ENCODE data around the gene MGAM2.

MGAM2 gene

DNA sequence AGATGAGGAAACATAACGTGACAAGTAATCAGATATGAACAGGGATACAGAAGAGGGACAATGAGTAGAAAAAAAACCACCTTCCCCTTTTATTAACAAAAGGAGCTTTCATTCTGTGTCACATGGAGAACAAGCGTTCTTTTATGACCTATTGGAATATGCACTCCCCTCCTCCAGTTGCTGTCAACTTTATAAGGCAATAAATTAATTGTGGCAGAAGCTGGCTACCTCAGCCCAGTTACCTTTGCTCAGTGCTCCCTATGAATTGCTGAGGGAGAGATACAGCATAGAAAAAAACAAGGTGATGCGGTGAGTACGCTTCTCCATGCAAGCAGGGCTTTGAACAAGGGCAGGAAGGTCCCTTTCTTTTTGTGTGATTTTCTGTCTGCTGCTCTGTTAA lies at the start of gene MGAM2:
MGAM2 (plus strand) TSS at position 220 of the 400 bp plus-strand sequence. CDS start 5,156 bp downstream, outside the sequence.
- TF ChIP-seq ZFX (IDR thresholded peaks at IDR 0.05; ENCODE audit: borderline replicate concordance): no peak
- TF ChIP-seq, protein P1, sequence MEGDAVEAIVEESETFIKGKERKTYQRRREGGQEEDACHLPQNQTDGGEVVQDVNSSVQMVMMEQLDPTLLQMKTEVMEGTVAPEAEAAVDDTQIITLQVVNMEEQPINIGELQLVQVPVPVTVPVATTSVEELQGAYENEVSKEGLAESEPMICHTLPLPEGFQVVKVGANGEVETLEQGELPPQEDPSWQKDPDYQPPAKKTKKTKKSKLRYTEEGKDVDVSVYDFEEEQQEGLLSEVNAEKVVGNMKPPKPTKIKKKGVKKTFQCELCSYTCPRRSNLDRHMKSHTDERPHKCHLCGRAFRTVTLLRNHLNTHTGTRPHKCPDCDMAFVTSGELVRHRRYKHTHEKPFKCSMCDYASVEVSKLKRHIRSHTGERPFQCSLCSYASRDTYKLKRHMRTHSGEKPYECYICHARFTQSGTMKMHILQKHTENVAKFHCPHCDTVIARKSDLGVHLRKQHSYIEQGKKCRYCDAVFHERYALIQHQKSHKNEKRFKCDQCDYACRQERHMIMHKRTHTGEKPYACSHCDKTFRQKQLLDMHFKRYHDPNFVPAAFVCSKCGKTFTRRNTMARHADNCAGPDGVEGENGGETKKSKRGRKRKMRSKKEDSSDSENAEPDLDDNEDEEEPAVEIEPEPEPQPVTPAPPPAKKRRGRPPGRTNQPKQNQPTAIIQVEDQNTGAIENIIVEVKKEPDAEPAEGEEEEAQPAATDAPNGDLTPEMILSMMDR (IDR thresholded peaks at IDR 0.05): no peak

DNA sequence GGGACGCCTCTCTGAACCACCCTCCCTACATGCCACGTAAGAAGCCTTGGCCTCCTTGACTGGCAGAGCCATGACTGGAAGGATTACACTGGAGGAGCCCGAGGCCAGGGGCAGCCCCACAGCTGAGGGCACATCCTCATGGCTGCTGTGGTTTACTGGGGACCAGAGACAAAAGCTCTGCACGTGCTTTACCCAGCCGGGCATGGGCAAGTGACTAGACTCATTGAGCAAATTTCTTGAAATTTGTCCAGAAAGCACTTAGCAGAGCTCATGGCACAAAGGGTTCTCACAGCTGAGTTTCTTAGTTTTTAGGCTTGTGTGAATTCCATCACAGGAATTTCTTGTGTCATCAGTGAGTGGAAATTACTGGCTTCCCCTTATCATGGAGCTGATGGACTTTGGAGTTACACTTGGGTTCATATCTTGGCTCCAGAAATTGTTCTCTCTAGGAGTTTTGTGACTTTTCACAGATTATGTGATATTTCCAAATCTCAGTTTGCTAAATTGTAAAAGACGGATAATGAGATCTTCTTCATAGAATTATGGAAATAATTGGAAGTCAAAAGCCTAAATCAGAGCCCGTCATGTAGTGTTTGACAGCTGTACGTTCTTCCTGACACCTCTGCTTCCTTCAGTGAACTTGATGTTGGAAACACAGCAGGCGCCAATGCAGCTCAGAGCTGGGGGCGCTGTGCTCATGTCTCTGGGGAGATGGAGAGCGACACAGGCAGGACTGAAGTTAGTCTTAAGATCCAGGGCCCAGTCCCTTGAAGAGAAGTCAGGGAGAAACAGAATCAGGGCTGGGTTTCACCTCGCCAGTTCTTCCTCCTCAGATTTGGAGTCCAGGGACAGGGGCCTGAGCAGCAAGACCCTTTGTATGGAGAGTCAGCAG lies 47.7 kb upstream of the MGAM2 start:
- H3K27ac ChIP-seq: no peak overlapping the region
- TF ChIP-seq, protein P1 (IDR thresholded peaks at IDR 0.05): no peak
- no peak for TF ChIP-seq ZFX (IDR thresholded peaks at IDR 0.05; ENCODE audit: borderline replicate concordance)

More for the DNA sequence above, at the start of gene MGAM2:
- H3K27ac ChIP-seq: no peak within 1 kb of the TSS

DNA sequence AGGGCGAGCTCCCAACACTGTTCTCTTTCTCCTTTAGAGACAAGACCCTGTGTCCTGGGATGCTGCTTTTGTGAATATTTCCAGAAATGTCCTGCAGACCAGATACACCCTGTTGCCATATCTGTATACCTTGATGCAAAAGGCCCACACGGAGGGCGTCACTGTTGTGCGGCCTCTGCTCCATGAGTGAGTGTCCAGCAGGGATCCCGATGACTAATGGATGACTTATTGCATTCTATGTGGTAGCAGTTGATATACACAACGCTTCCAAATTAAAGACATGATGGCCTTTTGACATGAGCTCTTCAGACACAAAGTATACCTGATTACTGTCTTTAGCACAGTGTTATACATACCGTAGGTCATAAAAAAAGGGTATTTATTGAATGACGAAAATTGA lies 45.0 kb upstream of the MGAM2 start:
- no peak for TF ChIP-seq ZFX (IDR thresholded peaks at IDR 0.05; ENCODE audit: borderline replicate concordance)
- TF ChIP-seq, protein P1 (IDR thresholded peaks at IDR 0.05): no peak
- H3K27ac ChIP-seq: no peak overlapping the region

GRCh38 chr7:142077762-142078161 lies 33.8 kb upstream of the MGAM2 start:
- no peak for TF ChIP-seq ZFX (IDR thresholded peaks at IDR 0.05; ENCODE audit: borderline replicate concordance)
- TF ChIP-seq, protein P1 (IDR thresholded peaks at IDR 0.05): no peak
- no peak overlapping the region for H3K27ac ChIP-seq

DNA sequence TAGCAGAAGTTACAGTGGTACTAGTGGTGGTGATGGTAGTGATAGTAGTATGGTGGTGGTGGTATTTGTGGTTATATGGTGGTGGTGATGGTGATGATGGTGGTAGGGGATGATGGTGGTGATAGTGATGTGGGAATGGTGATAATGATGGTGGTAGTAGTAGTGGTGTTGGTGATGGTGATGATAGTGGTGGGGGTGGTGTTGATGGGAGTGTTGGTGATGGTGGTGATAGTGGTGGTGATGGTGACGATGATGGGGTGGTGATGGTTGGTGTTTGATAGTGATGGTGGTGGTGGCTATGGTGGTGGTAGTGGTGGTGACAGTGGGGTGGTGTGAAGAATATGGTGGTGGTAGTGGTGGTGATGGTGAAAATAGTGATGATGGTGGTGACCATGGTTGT lies 27.9 kb upstream of the MGAM2 start:
- no peak overlapping the region for H3K27ac ChIP-seq
- no peak for TF ChIP-seq ZFX (IDR thresholded peaks at IDR 0.05; ENCODE audit: borderline replicate concordance)
- TF ChIP-seq, protein P1 (IDR thresholded peaks at IDR 0.05): no peak

DNA sequence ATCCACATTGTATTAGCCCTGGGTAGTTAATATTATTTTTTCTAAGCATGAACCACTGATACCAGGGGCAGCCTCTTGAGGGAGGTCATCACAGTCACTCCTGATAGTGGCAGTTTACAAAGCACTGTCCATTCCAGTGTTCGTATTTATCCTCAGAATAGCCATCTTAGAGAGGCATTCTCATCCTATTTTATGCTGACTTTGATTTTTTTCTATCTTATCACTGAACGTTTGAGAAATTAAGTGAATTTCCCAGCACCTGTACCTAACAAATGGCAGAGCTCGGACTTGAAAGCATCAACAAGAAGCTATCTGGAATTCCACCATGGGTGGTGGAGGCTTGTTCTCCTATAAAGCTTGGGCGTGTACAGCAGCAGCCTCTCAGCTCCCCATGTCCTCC lies 26.1 kb upstream of the MGAM2 start:
- no peak overlapping the region for H3K27ac ChIP-seq
- TF ChIP-seq, protein P1 (IDR thresholded peaks at IDR 0.05): no peak
- no peak for TF ChIP-seq ZFX (IDR thresholded peaks at IDR 0.05; ENCODE audit: borderline replicate concordance)

- TF ChIP-seq ZFX (IDR thresholded peaks at IDR 0.05; ENCODE audit: borderline replicate concordance): no peak
- TF ChIP-seq, protein P1 (IDR thresholded peaks at IDR 0.05): no peak
Observed at GRCh38 chr7:142088022-142088714, 23.4 kb upstream of the MGAM2 start.

More at GRCh38 chr7:142088022-142088714, 23.4 kb upstream of the MGAM2 start:
- no peak overlapping the region for H3K27ac ChIP-seq

Measured in 22Rv1 (cell line).